Body of pancreas (tissue), 4 donors: Measurements from ENCODE around the gene MACF1.

Source experiments
- POLR2A ChIP-seq, 3 donors: fragments of 450-650 bp; IDR thresholded peaks; one replicate each; pipeline ENCODE4 v1.6.1; 2016; ENCODE audit warnings: antibody characterized with exemption in 3 of 3, mild to moderate bottlenecking in 2 of 3
- TF ChIP-seq, protein P1 (sequence below), 7 experiments: fragments of 450-650 bp in 4 of 7; fragments of 200-600 bp in 3 of 7; sonication (generic) in 3 of 7; IDR thresholded peaks; one replicate each; pipeline ENCODE4 v1.5.1; 2016 to 2019; ENCODE audit warnings: antibody characterized with exemption in 7 of 7

DNA sequence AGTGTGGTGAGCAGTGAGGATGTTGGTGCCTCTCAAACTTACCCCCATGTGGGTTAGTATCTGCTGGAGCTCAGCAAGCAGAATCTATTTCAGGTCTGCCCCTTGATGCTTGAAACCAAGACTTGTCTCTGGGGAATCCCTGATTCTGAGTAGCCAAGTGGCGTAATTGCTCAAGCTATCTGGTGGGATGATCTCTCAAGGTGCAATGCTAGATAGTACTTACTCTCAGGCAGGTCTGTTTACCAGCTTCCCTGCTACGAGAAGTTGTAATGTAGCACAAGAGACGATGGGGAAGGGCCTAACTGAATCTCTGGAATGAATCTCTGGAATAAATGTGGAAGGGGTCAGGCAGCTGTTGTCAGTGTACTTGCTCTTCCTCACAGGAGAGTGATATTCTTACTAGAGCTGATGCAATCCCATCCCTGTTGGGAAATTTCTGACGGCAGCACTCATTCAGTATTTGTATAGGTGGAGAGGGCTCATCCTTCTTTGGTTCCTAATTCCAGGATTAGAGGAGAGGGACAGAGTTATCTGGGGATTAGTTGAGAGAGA lies 65.4 kb downstream of the MACF1 start:
- TF ChIP-seq, protein P1, sequence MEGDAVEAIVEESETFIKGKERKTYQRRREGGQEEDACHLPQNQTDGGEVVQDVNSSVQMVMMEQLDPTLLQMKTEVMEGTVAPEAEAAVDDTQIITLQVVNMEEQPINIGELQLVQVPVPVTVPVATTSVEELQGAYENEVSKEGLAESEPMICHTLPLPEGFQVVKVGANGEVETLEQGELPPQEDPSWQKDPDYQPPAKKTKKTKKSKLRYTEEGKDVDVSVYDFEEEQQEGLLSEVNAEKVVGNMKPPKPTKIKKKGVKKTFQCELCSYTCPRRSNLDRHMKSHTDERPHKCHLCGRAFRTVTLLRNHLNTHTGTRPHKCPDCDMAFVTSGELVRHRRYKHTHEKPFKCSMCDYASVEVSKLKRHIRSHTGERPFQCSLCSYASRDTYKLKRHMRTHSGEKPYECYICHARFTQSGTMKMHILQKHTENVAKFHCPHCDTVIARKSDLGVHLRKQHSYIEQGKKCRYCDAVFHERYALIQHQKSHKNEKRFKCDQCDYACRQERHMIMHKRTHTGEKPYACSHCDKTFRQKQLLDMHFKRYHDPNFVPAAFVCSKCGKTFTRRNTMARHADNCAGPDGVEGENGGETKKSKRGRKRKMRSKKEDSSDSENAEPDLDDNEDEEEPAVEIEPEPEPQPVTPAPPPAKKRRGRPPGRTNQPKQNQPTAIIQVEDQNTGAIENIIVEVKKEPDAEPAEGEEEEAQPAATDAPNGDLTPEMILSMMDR (IDR thresholded peaks at IDR 0.05) = no peak
- TF ChIP-seq POLR2A (IDR thresholded peaks at IDR 0.05) = no peak
